HepG2 (cell line): ENCODE results near the gene CSKMT. TPM values are rescaled to one million over a fixed set of nuclear protein-coding genes. Genes with fewer than 3 reads are reported as not detected.

Source experiments
- CEBPB ChIP-seq: IDR thresholded peaks from 2 replicates; pipeline ENCODE4 v1.6.1; 2011; ENCODE audit warnings: low read depth, low read length, improper control_type of control experiment, borderline replicate concordance
- CENPX ChIP-seq: sonication (generic); formaldehyde crosslinking; IDR thresholded peaks from 2 replicates; pipeline ENCODE4 v1.9.0; 2021; ENCODE audit warnings: mild to moderate bottlenecking, missing genetic modification reagents, moderate library complexity
- DMAP1 ChIP-seq: IDR thresholded peaks from 2 replicates; pipeline ENCODE4 v1.6.1; 2016
- EEA1 ChIP-seq: sonication (generic); formaldehyde crosslinking; IDR thresholded peaks from 2 replicates; pipeline ENCODE4 v1.5.1; 2020; ENCODE audit warnings: mild to moderate bottlenecking, missing genetic modification reagents, borderline replicate concordance
- ELF1 ChIP-seq: sonication (generic); formaldehyde crosslinking; IDR thresholded peaks from 2 replicates; pipeline ENCODE4 v1.4.0; 2020; ENCODE audit warnings: missing genetic modification reagents
- KDM5B ChIP-seq: sonication (generic); formaldehyde crosslinking; IDR thresholded peaks from 2 replicates; pipeline ENCODE4 v1.4.0; 2020; ENCODE audit warnings: missing genetic modification reagents, mild to moderate bottlenecking, borderline replicate concordance
- MBNL3 ChIP-seq: fragments of 250-450 bp; sonication (Bioruptor Pico); conservative IDR thresholded peaks from 2 replicates; pipeline ENCODE4 v1.8.0; 2022; ENCODE audit warnings: mild to moderate bottlenecking, inconsistent platforms
- PHF8 ChIP-seq: sonication (generic); formaldehyde crosslinking; IDR thresholded peaks from 2 replicates; pipeline ENCODE4 v1.5.0; 2020; ENCODE audit warnings: missing genetic modification reagents
- ZNF121 ChIP-seq: sonication (generic); formaldehyde crosslinking; IDR thresholded peaks from 2 replicates; pipeline ENCODE4 v1.5.0; 2020; ENCODE audit warnings: mild to moderate bottlenecking, missing genetic modification reagents
- ZNF431 ChIP-seq: sonication (generic); formaldehyde crosslinking; IDR thresholded peaks from 2 replicates; pipeline ENCODE4 v1.9.0; 2022; ENCODE audit warnings: missing genetic modification reagents, low read depth, mild to moderate bottlenecking, borderline replicate concordance
- ZNF891 ChIP-seq: sonication (generic); formaldehyde crosslinking; IDR thresholded peaks from 2 replicates; pipeline ENCODE4 v1.5.0; 2020; ENCODE audit warnings: mild to moderate bottlenecking, missing genetic modification reagents
- polyA plus RNA-seq, 8 experiments: library from polyadenylated mRNA; depleted of rRNA in 3 of 8; stranded (reverse) in 7 of 8; unstranded in 1 of 8; fragments of >200 nt; fragmentation: Illumina TruSeq in 4 of 8; extraction: Trizol in 4 of 8; gene quantifications; 2 replicates each; pipeline versions ENCODE4 v1.2.1 to v1.2.3, GENCODE V29; 2011 to 2016; ENCODE audit warnings: low read depth in 4 of 8, missing spikeins in 1 of 8, mixed read lengths in 1 of 8; ENCODE audit not compliant: insufficient read depth in 1 of 8
- total RNA-seq, 5 experiments: library from RNA; depleted of rRNA; stranded (reverse); fragments of >200 nt; fragmentation: Illumina TruSeq; extraction: Trizol; gene quantifications; 2 replicates each; pipeline ENCODE4 v1.2.3, GENCODE V29; 2016; ENCODE audit warnings: low read depth in 1 of 5
- TF ChIP-seq, protein P1 (sequence below): sonication (generic); formaldehyde crosslinking; IDR thresholded peaks from 2 replicates; pipeline ENCODE4 v1.8.1; 2023; ENCODE audit warnings: mild to moderate bottlenecking, missing genetic modification reagents
- TF ChIP-seq, protein P2 (sequence below): sonication (generic); formaldehyde crosslinking; conservative IDR thresholded peaks from 2 replicates; pipeline ENCODE4 v1.8.0; 2022; ENCODE audit warnings: missing genetic modification reagents
- TF ChIP-seq, protein P3 (sequence below), 2 experiments: sonication (generic) in 1 of 2; formaldehyde crosslinking in 1 of 2; IDR thresholded peaks; 2 replicates each; pipeline versions ENCODE4 v1.4.0 to v1.6.1; 2016 to 2020; ENCODE audit warnings: borderline replicate concordance in 1 of 2, low read depth in 1 of 2, mild to moderate bottlenecking in 1 of 2, missing genetic modification reagents in 1 of 2
- TF ChIP-seq, protein P4 (sequence below): sonication (generic); formaldehyde crosslinking; IDR thresholded peaks from 2 replicates; pipeline ENCODE4 v1.4.0; 2020; ENCODE audit warnings: missing genetic modification reagents; ENCODE audit errors: not compliant biosample characterization
- TF ChIP-seq, protein P5 (sequence below): IDR thresholded peaks from 2 replicates; pipeline ENCODE4 v1.6.1; 2016; ENCODE audit warnings: missing compliant biosample characterization, missing genetic modification reagents, borderline replicate concordance

CSKMT gene
- total and polyA plus RNA-seq, 2 of the 13 experiments (the other 11 are each of a cell fraction or from before 2014, with no cell fraction given), result 7.6 to 31.8 TPM

DNA sequence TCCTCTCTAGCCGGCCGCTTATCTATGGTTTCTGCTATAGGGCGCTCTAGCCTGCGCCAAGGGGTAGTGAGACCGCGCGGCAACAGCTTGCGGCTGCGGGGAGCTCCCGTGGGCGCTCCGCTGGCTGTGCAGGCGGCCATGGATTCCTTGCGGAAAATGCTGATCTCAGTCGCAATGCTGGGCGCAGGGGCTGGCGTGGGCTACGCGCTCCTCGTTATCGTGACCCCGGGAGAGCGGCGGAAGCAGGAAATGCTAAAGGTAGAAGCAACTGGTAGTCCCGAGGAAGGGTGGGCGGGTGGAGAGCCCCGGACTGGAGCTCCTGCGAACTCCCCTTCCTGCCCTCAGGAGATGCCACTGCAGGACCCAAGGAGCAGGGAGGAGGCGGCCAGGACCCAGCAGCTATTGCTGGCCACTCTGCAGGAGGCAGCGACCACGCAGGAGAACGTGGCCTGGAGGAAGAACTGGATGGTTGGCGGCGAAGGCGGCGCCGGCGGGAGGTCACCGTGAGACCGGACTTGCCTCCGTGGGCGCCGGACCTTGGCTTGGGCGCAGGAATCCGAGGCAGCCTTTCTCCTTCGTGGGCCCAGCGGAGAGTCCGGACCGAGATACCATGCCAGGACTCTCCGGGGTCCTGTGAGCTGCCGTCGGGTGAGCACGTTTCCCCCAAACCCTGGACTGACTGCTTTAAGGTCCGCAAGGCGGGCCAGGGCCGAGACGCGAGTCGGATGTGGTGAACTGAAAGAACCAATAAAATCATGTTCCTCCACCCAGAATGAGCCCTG is 6.7 kb downstream of the CSKMT start, which contains the start of the genes LBHD1 and UQCC3 (continued):
- TF ChIP-seq, protein P1, sequence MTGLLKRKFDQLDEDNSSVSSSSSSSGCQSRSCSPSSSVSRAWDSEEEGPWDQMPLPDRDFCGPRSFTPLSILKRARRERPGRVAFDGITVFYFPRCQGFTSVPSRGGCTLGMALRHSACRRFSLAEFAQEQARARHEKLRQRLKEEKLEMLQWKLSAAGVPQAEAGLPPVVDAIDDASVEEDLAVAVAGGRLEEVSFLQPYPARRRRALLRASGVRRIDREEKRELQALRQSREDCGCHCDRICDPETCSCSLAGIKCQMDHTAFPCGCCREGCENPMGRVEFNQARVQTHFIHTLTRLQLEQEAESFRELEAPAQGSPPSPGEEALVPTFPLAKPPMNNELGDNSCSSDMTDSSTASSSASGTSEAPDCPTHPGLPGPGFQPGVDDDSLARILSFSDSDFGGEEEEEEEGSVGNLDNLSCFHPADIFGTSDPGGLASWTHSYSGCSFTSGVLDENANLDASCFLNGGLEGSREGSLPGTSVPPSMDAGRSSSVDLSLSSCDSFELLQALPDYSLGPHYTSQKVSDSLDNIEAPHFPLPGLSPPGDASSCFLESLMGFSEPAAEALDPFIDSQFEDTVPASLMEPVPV, result 0 out of 2 replicates have a peak, but pooled peaks have one; percentile 43
- TF ChIP-seq MBNL3 (CRISPR knock-in tag), result no peak
- TF ChIP-seq DMAP1, result peak; percentile 80
- TF ChIP-seq, protein P2, sequence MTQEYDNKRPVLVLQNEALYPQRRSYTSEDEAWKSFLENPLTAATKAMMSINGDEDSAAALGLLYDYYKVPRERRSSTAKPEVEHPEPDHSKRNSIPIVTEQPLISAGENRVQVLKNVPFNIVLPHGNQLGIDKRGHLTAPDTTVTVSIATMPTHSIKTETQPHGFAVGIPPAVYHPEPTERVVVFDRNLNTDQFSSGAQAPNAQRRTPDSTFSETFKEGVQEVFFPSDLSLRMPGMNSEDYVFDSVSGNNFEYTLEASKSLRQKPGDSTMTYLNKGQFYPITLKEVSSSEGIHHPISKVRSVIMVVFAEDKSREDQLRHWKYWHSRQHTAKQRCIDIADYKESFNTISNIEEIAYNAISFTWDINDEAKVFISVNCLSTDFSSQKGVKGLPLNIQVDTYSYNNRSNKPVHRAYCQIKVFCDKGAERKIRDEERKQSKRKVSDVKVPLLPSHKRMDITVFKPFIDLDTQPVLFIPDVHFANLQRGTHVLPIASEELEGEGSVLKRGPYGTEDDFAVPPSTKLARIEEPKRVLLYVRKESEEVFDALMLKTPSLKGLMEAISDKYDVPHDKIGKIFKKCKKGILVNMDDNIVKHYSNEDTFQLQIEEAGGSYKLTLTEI, result no peak
- peak; percentile 71 for TF ChIP-seq ZNF891 (CRISPR knock-in tag)
- peak; percentile 84 for TF ChIP-seq PHF8 (CRISPR knock-in tag)
- 0 out of 2 replicates have a peak, but pooled peaks have one; percentile 28 for TF ChIP-seq ZNF121 (CRISPR knock-in tag)
- TF ChIP-seq CEBPB, result no peak
- TF ChIP-seq ELF1 (CRISPR knock-in tag), result peak; percentile 83
- TF ChIP-seq, protein P3, sequence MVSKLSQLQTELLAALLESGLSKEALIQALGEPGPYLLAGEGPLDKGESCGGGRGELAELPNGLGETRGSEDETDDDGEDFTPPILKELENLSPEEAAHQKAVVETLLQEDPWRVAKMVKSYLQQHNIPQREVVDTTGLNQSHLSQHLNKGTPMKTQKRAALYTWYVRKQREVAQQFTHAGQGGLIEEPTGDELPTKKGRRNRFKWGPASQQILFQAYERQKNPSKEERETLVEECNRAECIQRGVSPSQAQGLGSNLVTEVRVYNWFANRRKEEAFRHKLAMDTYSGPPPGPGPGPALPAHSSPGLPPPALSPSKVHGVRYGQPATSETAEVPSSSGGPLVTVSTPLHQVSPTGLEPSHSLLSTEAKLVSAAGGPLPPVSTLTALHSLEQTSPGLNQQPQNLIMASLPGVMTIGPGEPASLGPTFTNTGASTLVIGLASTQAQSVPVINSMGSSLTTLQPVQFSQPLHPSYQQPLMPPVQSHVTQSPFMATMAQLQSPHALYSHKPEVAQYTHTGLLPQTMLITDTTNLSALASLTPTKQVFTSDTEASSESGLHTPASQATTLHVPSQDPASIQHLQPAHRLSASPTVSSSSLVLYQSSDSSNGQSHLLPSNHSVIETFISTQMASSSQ (IDR thresholded peaks at IDR 0.05; ENCODE audit: low read depth), result no peak
- TF ChIP-seq, protein P3 (CRISPR knock-in tag; IDR thresholded peaks at IDR 0.05; ENCODE audit: borderline replicate concordance), result 0 out of 2 replicates have a peak, but pooled peaks have one; percentile 53
- peak; percentile 69; the same call in 1 of the 2 replicates for TF ChIP-seq ZNF431 (CRISPR knock-in tag)
- TF ChIP-seq, protein P4, sequence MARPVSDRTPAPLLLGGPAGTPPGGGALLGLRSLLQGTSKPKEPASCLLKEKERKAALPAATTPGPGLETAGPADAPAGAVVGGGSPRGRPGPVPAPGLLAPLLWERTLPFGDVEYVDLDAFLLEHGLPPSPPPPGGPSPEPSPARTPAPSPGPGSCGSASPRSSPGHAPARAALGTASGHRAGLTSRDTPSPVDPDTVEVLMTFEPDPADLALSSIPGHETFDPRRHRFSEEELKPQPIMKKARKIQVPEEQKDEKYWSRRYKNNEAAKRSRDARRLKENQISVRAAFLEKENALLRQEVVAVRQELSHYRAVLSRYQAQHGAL (CRISPR knock-in tag), result peak; percentile 26
- peak; percentile 68 for TF ChIP-seq KDM5B
- TF ChIP-seq, protein P5, sequence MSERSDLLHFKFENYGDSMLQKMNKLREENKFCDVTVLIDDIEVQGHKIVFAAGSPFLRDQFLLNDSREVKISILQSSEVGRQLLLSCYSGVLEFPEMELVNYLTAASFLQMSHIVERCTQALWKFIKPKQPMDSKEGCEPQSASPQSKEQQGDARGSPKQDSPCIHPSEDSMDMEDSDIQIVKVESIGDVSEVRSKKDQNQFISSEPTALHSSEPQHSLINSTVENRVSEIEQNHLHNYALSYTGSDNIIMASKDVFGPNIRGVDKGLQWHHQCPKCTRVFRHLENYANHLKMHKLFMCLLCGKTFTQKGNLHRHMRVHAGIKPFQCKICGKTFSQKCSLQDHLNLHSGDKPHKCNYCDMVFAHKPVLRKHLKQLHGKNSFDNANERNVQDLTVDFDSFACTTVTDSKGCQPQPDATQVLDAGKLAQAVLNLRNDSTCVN (CRISPR knock-in tag), result no peak
- peak; percentile 81; the same call in 1 of the 2 replicates for TF ChIP-seq EEA1 (CRISPR knock-in tag)
- TF ChIP-seq CENPX (CRISPR knock-in tag), result no peak
